Ovary (tissue), 3 donors: ENCODE measurements around the gene TSPAN14.

Experiments used
- EP300 ChIP-seq: sonication (generic); formaldehyde crosslinking; IDR thresholded peaks from one replicate; pipeline ENCODE4 v1.6.1; 2017; ENCODE audit warnings: antibody characterized with exemption
- POLR2A ChIP-seq: fragments of 450-650 bp; IDR thresholded peaks from one replicate; pipeline ENCODE4 v1.6.1; 2017; ENCODE audit warnings: antibody characterized with exemption, mild to moderate bottlenecking, moderate library complexity
- TF ChIP-seq, protein P1 (sequence below), 3 donors: fragments of 450-650 bp in 2 of 3; fragments of 200-600 bp in 1 of 3; IDR thresholded peaks; one replicate each; pipeline versions ENCODE4 v1.5.1 to v1.8.0; 2016 to 2022; ENCODE audit warnings: antibody characterized with exemption in 3 of 3, mild to moderate bottlenecking in 1 of 3
- donor health status: DM: no; HTN: no; CAD: no.

DNA sequence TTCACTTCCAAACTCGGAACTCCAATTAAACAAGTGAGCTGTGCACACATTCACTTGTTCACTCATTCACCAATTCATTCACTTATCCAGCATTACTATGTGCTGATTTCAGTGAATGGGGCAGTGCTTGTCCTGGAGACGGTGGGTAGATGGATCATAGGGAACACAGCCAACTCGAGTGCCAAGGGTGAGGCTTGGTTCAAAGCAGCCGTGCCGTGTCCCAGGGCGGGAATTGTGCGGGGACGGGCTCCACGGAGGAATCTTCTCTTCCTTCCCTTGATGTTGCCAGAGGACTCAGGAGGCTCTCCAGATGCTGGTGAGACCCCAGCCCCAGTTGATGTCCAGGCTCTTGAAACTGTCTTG lies 86.5 kb downstream of the TSPAN14 start:
- TF ChIP-seq POLR2A (no peak), EP300 (no peak)
- TF ChIP-seq, protein P1, sequence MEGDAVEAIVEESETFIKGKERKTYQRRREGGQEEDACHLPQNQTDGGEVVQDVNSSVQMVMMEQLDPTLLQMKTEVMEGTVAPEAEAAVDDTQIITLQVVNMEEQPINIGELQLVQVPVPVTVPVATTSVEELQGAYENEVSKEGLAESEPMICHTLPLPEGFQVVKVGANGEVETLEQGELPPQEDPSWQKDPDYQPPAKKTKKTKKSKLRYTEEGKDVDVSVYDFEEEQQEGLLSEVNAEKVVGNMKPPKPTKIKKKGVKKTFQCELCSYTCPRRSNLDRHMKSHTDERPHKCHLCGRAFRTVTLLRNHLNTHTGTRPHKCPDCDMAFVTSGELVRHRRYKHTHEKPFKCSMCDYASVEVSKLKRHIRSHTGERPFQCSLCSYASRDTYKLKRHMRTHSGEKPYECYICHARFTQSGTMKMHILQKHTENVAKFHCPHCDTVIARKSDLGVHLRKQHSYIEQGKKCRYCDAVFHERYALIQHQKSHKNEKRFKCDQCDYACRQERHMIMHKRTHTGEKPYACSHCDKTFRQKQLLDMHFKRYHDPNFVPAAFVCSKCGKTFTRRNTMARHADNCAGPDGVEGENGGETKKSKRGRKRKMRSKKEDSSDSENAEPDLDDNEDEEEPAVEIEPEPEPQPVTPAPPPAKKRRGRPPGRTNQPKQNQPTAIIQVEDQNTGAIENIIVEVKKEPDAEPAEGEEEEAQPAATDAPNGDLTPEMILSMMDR (IDR thresholded peaks at IDR 0.05): no peak
